CD4-positive, alpha-beta T cell treated with Interleukin-17A for 4 hours (primary cell): ENCODE data around the gene GLOD5.
"Not testable (repeated sequence)": the region's sequence is repeated elsewhere in the genome, so short reads cannot be mapped to it uniquely, and the experiment has no call there.

ENCODE experiments used
- DNase-seq: peaks from one replicate; pipeline ENCODE4 v3.0.0-alpha.2; 2020; ENCODE audit warnings: mixed read lengths

Gene GLOD5

GRCh38 chrX:48794911-48795515, 33.5 kb downstream of the GLOD5 start:
- no peak for DNase-seq

- no peak for DNase-seq
Observed at GRCh38 chrX:48798318-48798717, 36.8 kb downstream of the GLOD5 start.

GRCh38 chrX:48800574-48801279, 39.2 kb downstream of the GLOD5 start:
- DNase-seq, result no peak

GRCh38 chrX:48801280-48802088, 39.9 kb downstream of the GLOD5 start, which contains the start of gene HDAC6:
Gene HDAC6 (plus strand): TSS chrX:48802067. CDS start chrX:48802693, 626 bp downstream.
- peak; percentile 96 for DNase-seq

- peak; percentile 71 for DNase-seq
Observed at GRCh38 chrX:48802089-48802904, 40.8 kb downstream of the GLOD5 start.

- no peak for DNase-seq
Observed at GRCh38 chrX:48802905-48803200, 41.3 kb downstream of the GLOD5 start.

- no peak for DNase-seq
Observed at GRCh38 chrX:48806081-48806480, 44.5 kb downstream of the GLOD5 start.

DNA sequence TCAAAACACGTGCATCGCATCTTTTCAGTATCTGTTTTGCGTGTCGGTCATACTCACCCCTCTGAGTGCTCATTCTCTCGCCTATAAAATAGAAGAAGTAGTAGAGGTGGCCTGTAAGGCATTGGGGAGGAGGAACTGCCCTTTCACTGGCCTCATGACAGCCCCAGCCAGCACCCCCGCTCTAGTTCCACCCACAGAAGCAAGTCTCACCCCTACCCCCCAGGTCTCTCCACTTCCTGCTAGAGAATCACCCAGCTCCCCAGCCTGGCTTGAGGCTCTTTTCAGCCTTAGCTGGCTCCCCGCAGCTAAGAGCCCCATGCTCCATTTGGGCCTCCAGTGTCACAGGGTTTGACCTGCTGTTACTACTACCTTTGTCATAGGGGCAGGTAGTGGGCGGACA, 52.1 kb downstream of the GLOD5 start:
- DNase-seq, result no peak

DNA sequence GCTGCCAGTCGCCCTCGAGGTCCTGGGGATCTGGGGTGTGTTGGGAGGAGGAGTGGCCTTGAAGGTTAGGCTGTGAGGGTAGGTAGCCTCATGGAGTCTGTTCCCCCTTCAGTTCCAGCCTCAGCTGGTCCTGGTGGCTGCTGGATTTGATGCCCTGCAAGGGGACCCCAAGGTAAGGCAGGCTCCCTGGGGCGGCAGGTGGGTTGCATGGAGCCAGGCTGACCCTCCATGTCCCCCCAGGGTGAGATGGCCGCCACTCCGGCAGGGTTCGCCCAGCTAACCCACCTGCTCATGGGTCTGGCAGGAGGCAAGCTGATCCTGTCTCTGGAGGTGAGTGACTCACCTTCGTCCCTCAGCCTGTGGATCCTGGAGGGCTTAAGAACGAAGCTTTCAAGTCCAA, 53.2 kb downstream of the GLOD5 start:
- no peak for DNase-seq

DNA sequence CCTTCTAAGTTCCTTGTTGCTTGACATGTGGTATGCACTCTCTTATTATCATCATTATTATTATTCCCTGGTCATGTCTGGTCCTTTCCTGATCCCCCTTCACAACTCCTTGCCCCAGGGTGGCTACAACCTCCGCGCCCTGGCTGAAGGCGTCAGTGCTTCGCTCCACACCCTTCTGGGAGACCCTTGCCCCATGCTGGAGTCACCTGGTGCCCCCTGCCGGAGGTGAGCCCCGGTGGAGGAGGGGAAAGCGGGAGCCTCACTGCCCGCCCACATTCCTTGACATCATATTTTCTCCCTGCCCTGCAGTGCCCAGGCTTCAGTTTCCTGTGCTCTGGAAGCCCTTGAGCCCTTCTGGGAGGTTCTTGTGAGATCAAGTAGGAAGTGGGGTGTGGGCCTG, 53.7 kb downstream of the GLOD5 start:
- no peak for DNase-seq

DNA sequence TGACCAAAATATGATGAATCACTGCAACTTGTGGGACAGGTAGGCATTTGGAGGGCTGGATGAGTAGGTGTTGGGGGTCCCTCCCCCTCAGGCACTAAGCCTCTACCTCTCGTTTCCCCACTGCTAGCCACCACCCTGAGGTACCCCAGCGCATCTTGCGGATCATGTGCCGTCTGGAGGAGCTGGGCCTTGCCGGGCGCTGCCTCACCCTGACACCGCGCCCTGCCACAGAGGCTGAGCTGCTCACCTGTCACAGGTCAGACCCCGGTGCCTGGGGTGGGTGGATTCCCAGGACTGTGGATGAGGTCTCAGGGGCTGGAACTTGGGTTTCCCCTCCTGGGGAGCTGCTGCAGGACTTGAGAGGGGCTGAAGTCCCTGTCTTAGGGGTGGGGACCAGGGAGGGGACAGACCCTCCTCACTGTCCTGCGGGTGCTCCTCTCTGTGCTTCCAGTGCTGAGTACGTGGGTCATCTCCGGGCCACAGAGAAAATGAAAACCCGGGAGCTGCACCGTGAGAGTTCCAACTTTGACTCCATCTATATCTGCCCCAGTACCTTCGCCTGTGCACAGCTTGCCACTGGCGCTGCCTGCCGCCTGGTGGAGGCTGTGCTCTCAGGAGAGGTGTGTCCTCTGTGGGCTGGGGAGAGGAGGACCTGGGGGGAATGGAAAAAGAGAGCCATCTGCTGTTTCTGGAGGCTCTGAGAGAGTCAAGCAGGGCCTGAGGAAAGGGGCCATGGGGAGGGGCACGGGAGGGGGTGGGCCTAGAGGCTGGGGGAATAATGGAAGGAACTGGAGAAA, 54.7 kb downstream of the GLOD5 start:
- DNase-seq, result no peak

GRCh38 chrX:48818098-48818497, 56.6 kb downstream of the GLOD5 start:
- no peak for DNase-seq

DNA sequence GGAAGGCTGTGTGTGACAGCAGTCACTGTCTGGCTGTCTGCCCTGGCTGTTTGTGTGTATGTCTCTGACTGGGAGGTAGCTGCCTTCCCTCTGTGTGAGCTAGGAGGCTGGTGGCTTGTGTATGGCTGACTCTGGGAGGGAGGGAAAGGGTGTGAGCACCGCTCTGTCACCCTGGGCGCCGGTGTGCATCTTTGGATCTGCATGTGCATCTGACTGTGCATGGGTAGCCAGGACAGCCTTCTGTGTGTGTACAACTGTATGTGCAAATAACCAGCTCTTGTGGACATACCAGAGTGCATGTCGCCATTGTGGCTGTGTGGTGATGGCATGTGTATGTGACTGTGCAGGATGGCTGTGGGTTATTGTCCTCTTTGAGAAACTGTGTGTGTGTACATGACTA, 57.3 kb downstream of the GLOD5 start:
- no peak for DNase-seq

DNA sequence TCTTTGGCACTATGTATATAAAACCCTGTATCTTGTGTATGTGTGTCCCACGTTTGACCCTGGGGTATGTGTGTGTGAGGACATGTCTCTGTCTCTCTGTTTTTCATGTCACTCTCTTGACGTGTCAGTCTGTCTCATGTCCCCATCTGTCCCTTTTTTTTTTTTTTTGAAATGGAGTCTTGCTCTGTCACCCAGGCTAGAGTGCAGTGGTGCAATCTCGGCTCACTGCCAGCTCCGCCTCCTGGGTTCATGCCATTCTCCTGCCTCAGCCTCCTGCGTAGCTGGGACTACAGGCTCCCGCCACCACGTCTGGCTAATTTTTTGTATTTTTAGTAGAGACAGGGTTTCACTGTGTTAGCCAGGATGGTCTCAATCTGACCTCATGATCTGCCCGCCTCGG, 57.8 kb downstream of the GLOD5 start:
- not testable (repeated sequence) for DNase-seq

DNA sequence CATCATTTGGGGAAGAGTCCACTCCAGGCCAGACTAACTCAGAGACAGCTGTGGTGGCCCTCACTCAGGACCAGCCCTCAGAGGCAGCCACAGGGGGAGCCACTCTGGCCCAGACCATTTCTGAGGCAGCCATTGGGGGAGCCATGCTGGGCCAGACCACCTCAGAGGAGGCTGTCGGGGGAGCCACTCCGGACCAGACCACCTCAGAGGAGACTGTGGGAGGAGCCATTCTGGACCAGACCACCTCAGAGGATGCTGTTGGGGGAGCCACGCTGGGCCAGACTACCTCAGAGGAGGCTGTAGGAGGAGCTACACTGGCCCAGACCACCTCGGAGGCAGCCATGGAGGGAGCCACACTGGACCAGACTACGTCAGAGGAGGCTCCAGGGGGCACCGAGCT, 61.5 kb downstream of the GLOD5 start:
- no peak for DNase-seq
